Measurements from ENCODE around the gene TIPRL. TPM values are rescaled to one million over a fixed set of nuclear protein-coding genes. Genes with fewer than 3 reads are reported as not detected.

TIPRL gene
- total and polyA plus RNA-seq, 9 of the 15 experiments (the other 6 are each of a cell fraction or from before 2014, with no cell fraction given) = 41.4 to 90.2 (median 69.9) TPM

GRCh38 chr1:168243636-168244212 lies 65.0 kb downstream of the TIPRL start (continued):
- peak; percentile 92 for TF ChIP-seq ZNF584 (CRISPR knock-in tag; IDR thresholded peaks at IDR 0.05; ENCODE audit: low read depth)
- peak; percentile 83 for TF ChIP-seq CEBPG (CRISPR knock-in tag; IDR thresholded peaks at IDR 0.05)
- TF ChIP-seq CEBPG (tag; conservative IDR thresholded peaks at IDR 0.05 in 1 of 2, IDR thresholded peaks at IDR 0.05 in 1 of 2) = peak in 1 of 2 experiments; percentile 87; a peak in 2 of 4 replicates
- no peak for TF ChIP-seq ZNF75A (CRISPR knock-in tag; IDR thresholded peaks at IDR 0.05)
- 0 out of 2 replicates have a peak, but pooled peaks have one; percentile 19 for TF ChIP-seq L3MBTL2 (IDR thresholded peaks at IDR 0.05)

DNA sequence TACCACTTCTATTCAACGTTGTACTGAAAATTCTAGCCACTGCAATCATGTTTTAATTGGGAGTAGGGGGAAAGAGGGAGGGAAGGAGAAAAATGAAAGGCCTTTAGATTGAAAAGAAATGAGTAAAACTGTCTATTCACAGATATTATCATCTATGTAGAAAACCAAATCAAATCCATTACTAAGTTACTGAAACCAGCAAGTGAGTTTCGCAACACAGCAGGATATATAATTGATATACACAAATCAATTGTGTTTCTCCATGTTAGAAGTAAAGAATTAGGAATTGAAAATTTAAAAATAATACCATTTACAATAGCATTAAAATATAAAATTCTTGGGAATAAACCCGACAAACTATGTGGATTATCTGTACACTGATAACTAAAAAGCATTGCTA lies 66.3 kb downstream of the TIPRL start:
- Histone ChIP-seq H3K27me3 (ENCODE audit: control insufficient read depth in 2 of 2, insufficient read depth in 2 of 2, low read length in 2 of 2) (no peaks in the 10 kb centered on the region), H3K9me1 (ENCODE audit: control insufficient read depth, insufficient read depth, low read length) (no peaks in the 10 kb centered on the region), H3K79me2 (ENCODE audit: control insufficient read depth, insufficient read depth, low read length) (no peaks in the 10 kb centered on the region), H3K27ac (ENCODE audit: extremely low read depth, low read depth, low read length) (no peak overlapping the region), H4K20me1 (replicated peaks; ENCODE audit: control insufficient read depth, insufficient read depth, low read length) (peaks cover 3% of the 10 kb centered on the region; the same call in 1 of the 2 replicates), H2AFZ (ENCODE audit: low read depth, low read length) (no peak overlapping the region), H3K9ac (ENCODE audit: insufficient read depth in 1 of 2, low read depth in 2 of 2, low read length in 2 of 2) (no peak overlapping the region), H3K4me1 (replicated peaks in 1 of 2; ENCODE audit: control insufficient read depth in 2 of 2, insufficient read depth in 2 of 2, low read length in 2 of 2) (peaks cover 0 to 5% of the 10 kb centered on the region in 2 experiments; a peak in 1 of 5 replicates), H3K4me3 (no peak overlapping the region), H3K4me2 (ENCODE audit: insufficient read depth, low read length) (no peak overlapping the region), H3K9me3 (replicated peaks; ENCODE audit: control insufficient read depth, insufficient read depth, low read depth, low read length) (no peaks in the 10 kb centered on the region), H3K36me3 (ENCODE audit: control insufficient read depth, insufficient read depth, low read length) (peaks cover 67% of the 10 kb centered on the region)
- no peak for DNase-seq (ENCODE audit: extremely low read depth in 1 of 4, low spot score in 3 of 4)
- ChIA-PET POLR2A (interaction anchor here (1.3 to 1.4 kb wide), 2 partner anchors 11 to 19 kb away, joined by 3 to 6 read pairs; partner anchors contain the start of gene SFT2D2), CTCF (ENCODE audit: low intra/inter-chr PET ratio) (no interaction called here)
- ATAC-seq = no peak
- TF ChIP-seq CEBPG (CRISPR knock-in tag; IDR thresholded peaks at IDR 0.05) (no peak), CEBPG (tag; conservative IDR thresholded peaks at IDR 0.05 in 1 of 2, IDR thresholded peaks at IDR 0.05 in 1 of 2) (peak; percentile 47 to 59; a peak in 3 of 4 replicates), SRSF3 (IDR thresholded peaks at IDR 0.05; ENCODE audit: insufficient read depth, low read length) (no peak), MXI1 (IDR thresholded peaks at IDR 0.05; ENCODE audit: low read depth, low read length) (no peak), PHF21A (IDR thresholded peaks at IDR 0.05; ENCODE audit: borderline replicate concordance, low read depth) (no peak), NCOA2 (IDR thresholded peaks at IDR 0.05; ENCODE audit: partially characterized antibody in 2 of 2) (no peak), CEBPB (tag; IDR thresholded peaks at IDR 0.05) (peak; percentile 72)
- TF ChIP-seq, protein P1, sequence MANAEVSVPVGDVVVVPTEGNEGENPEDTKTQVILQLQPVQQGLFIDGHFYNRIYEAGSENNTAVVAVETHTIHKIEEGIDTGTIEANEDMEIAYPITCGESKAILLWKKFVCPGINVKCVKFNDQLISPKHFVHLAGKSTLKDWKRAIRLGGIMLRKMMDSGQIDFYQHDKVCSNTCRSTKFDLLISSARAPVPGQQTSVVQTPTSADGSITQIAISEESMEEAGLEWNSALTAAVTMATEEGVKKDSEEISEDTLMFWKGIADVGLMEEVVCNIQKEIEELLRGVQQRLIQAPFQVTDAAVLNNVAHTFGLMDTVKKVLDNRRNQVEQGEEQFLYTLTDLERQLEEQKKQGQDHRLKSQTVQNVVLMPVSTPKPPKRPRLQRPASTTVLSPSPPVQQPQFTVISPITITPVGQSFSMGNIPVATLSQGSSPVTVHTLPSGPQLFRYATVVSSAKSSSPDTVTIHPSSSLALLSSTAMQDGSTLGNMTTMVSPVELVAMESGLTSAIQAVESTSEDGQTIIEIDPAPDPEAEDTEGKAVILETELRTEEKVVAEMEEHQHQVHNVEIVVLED (CRISPR knock-in tag; IDR thresholded peaks at IDR 0.05) = no peak
- TF ChIP-seq, protein P2, sequence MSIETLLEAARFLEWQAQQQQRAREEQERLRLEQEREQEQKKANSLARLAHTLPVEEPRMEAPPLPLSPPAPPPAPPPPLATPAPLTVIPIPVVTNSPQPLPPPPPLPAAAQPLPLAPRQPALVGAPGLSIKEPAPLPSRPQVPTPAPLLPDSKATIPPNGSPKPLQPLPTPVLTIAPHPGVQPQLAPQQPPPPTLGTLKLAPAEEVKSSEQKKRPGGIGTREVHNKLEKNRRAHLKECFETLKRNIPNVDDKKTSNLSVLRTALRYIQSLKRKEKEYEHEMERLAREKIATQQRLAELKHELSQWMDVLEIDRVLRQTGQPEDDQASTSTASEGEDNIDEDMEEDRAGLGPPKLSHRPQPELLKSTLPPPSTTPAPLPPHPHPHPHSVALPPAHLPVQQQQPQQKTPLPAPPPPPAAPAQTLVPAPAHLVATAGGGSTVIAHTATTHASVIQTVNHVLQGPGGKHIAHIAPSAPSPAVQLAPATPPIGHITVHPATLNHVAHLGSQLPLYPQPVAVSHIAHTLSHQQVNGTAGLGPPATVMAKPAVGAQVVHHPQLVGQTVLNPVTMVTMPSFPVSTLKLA (conservative IDR thresholded peaks at IDR 0.05) = no peak
- intact Hi-C loops (cut with micrococcal nuclease) (no loop called here), in situ Hi-C loops (cut with MboI) (no loop called here)
- 88% methylated on average over 3 of the region's 3 CpGs for WGBS (ENCODE audit: insufficient coverage, low coverage, missing lambda C conversion rate)
- no peak for FAIRE-seq
- TSS peak; percentile 30 for BruUV-seq (replicated peaks)
